Neutrophil (primary cell): Measurements from ENCODE around the gene KRTAP3-3.

ENCODE experiments used
- H3K27ac ChIP-seq: fragments of 200-600 bp; sonication (generic); 2 replicates; pipeline ENCODE4 v1.5.1; 2016; ENCODE audit warnings: mild to moderate bottlenecking, moderate library complexity
- H3K27me3 ChIP-seq: fragments of 200-600 bp; sonication (generic); 2 replicates; pipeline ENCODE4 v1.6.0; 2016; ENCODE audit warnings: mild to moderate bottlenecking
- H3K36me3 ChIP-seq: fragments of 200-600 bp; sonication (generic); 2 replicates; pipeline ENCODE4 v1.5.1; 2017
- H3K4me1 ChIP-seq, 2 experiments: fragments of 200-600 bp in 1 of 2; sonication (generic) in 1 of 2; 1 replicate in 1 of 2; 2 replicates in 1 of 2; pipeline versions ENCODE4 v1.5.1 to v1.6.1; 2013 to 2016; ENCODE audit warnings: low read depth in 1 of 2, low read length in 1 of 2, mild to moderate bottlenecking in 1 of 2, moderate library complexity in 1 of 2; ENCODE audit not compliant: control insufficient read depth in 1 of 2, insufficient read depth in 1 of 2
- H3K4me3 ChIP-seq, 2 experiments: fragments of 200-600 bp in 1 of 2; sonication (generic) in 1 of 2; 1 replicate in 1 of 2; 2 replicates in 1 of 2; pipeline ENCODE4 v1.5.1; 2013 to 2016; ENCODE audit warnings: low read depth in 1 of 2, low read length in 1 of 2, mild to moderate bottlenecking in 1 of 2, moderate library complexity in 1 of 2
- H3K9me3 ChIP-seq: fragments of 200-600 bp; sonication (generic); 2 replicates; pipeline ENCODE4 v1.5.1; 2016
- TF ChIP-seq, protein P1 (sequence below): fragments of 200-600 bp; sonication (generic); IDR thresholded peaks from 2 replicates; pipeline ENCODE4 v1.5.1; 2016; ENCODE audit warnings: antibody characterized with exemption

KRTAP3-3 gene

DNA sequence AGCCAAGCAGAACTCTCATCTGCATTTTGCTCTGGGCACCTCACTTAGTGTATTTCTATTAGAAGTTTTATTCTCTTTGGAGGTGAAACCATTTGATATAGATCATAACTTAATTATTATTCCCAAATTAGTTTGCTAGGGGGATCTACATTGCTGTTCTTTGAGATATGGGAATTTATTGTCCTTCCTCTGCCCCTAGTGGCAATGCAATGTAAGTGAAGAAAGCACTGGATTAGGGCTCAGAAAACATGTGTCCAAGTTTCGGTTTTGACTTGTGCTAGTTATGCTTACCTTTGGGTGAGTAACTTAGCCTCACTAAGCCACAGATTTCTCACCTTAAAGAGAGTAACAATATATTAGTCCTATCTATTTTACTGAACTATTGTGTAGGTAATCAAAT is 30.1 kb downstream of the KRTAP3-3 start:
- no peaks in the 10 kb centered on the region for H3K36me3 ChIP-seq
- H3K27me3 ChIP-seq: peaks cover 31% of the 10 kb centered on the region
- TF ChIP-seq, protein P1, sequence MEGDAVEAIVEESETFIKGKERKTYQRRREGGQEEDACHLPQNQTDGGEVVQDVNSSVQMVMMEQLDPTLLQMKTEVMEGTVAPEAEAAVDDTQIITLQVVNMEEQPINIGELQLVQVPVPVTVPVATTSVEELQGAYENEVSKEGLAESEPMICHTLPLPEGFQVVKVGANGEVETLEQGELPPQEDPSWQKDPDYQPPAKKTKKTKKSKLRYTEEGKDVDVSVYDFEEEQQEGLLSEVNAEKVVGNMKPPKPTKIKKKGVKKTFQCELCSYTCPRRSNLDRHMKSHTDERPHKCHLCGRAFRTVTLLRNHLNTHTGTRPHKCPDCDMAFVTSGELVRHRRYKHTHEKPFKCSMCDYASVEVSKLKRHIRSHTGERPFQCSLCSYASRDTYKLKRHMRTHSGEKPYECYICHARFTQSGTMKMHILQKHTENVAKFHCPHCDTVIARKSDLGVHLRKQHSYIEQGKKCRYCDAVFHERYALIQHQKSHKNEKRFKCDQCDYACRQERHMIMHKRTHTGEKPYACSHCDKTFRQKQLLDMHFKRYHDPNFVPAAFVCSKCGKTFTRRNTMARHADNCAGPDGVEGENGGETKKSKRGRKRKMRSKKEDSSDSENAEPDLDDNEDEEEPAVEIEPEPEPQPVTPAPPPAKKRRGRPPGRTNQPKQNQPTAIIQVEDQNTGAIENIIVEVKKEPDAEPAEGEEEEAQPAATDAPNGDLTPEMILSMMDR: peak; percentile 58
- no peak overlapping the region for H3K27ac ChIP-seq
- H3K9me3 ChIP-seq: no peaks in the 10 kb centered on the region
- H3K4me1 ChIP-seq: peaks cover 0 to 9% of the 10 kb centered on the region in 2 experiments
- no peak overlapping the region for H3K4me3 ChIP-seq

DNA sequence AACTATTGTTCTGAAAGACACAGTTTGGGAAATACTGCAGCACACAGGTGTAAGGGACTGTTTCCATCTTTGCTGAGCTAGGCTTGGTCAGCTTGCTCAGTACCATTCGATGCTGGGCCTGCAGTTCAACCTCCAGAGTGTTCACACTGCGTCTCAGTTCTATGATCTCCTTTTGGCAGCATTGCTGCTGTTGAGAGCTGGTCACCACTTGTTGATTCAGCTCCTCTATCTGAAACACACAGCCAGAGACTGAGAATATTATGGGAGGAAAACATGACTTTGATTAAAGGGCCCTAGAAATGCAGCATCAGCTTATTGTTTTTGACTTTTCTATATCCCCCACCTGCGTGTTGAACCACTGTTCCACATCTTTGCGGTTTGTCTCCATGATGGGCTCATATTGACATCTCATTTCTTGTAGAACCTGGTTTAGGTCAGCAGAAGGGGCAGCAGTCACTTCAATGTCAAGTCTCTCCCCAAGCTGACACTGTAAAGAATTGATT is 31.9 kb downstream of the KRTAP3-3 start:
- Histone ChIP-seq H3K4me3 (no peak overlapping the region), H3K9me3 (no peaks in the 10 kb centered on the region), H3K27ac (no peak overlapping the region), H3K4me1 (peaks cover 0 to 9% of the 10 kb centered on the region in 2 experiments), H3K27me3 (peaks cover 20% of the 10 kb centered on the region), H3K36me3 (no peaks in the 10 kb centered on the region)
- TF ChIP-seq, protein P1: no peak

GRCh38 chr17:40961591-40961990 is 32.4 kb downstream of the KRTAP3-3 start:
- no peak overlapping the region for H3K27ac ChIP-seq
- H3K36me3 ChIP-seq: no peaks in the 10 kb centered on the region
- TF ChIP-seq, protein P1: no peak
- peaks cover 0 to 9% of the 10 kb centered on the region in 2 experiments for H3K4me1 ChIP-seq
- no peak overlapping the region for H3K4me3 ChIP-seq
- H3K9me3 ChIP-seq: no peaks in the 10 kb centered on the region
- peaks cover 19% of the 10 kb centered on the region for H3K27me3 ChIP-seq

- Histone ChIP-seq H3K4me3 (no peak overlapping the region), H3K27ac (no peak overlapping the region), H3K4me1 (peaks cover 0 to 9% of the 10 kb centered on the region in 2 experiments), H3K36me3 (no peaks in the 10 kb centered on the region), H3K27me3 (peaks cover 14% of the 10 kb centered on the region), H3K9me3 (no peaks in the 10 kb centered on the region)
- TF ChIP-seq, protein P1: no peak
Measured at GRCh38 chr17:40960144-40960543, 33.8 kb downstream of the KRTAP3-3 start.

DNA sequence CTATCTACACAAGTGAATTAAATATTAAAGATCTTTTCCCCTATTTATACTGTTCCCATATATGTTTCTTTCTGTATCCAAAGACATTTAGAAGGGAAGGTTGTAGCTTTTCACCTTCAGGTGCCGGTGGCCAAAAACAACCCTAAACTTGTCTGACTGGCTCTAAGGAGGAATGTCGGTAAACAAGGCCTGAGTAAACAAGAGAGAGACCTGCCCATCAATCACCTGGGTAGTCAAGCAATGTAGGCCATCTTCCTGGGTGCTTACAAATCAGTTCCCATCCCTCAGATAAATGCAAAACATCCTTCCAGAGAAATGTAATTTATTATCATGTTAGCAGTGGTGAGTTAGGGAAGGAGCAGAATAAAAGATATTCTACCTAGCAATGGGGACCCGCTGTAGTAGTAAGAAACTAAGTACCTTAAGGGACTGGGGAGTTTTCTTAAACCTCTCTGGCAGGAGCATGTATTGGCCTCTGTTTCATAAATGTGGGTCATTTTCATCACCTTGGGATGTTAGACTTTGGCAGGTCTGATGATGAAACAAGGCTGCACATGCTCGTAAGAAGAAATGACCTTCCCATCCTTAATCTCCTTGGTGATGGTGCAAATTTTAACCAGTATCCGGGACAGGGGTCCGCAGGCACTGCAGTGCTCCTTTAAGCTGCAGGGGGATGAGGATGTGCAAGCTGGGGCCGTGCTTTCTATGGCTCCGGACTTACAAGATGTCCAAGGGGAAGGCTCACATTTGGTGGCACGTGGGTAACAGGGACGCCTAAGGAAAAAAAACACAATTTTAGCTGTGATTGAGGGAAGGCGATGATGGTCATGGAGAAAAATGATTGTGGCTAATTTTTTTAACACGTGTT is 35.6 kb downstream of the KRTAP3-3 start:
- Histone ChIP-seq H3K9me3 (no peaks in the 10 kb centered on the region), H3K4me3 (no peak overlapping the region), H3K27me3 (peaks cover 29% of the 10 kb centered on the region), H3K27ac (no peak overlapping the region), H3K4me1 (peaks cover 0 to 9% of the 10 kb centered on the region in 2 experiments), H3K36me3 (no peaks in the 10 kb centered on the region)
- TF ChIP-seq, protein P1: no peak
